Activated naive CD8-positive, alpha-beta T cell (primary cell): ENCODE results near the gene ACSF3.

Experiments used
- H3K27ac Mint-ChIP-seq: one replicate; pipeline ENCODE4 v1.8.0; 2021; ENCODE audit warnings: mixed read lengths
- H3K27me3 Mint-ChIP-seq: one replicate; pipeline ENCODE4 v1.8.0; 2021; ENCODE audit warnings: mixed read lengths
- H3K36me3 Mint-ChIP-seq: one replicate; pipeline ENCODE4 v1.8.0; 2021; ENCODE audit warnings: mixed read lengths
- H3K4me1 Mint-ChIP-seq: one replicate; pipeline ENCODE4 v1.8.0; 2021; ENCODE audit warnings: low read depth, mixed read lengths
- H3K4me3 Mint-ChIP-seq: one replicate; pipeline ENCODE4 v1.8.0; 2021; ENCODE audit warnings: mild to moderate bottlenecking, mixed read lengths
- H3K9me3 Mint-ChIP-seq: one replicate; pipeline ENCODE4 v1.8.0; 2021; ENCODE audit warnings: low read depth, mixed read lengths

The ACSF3 gene

DNA sequence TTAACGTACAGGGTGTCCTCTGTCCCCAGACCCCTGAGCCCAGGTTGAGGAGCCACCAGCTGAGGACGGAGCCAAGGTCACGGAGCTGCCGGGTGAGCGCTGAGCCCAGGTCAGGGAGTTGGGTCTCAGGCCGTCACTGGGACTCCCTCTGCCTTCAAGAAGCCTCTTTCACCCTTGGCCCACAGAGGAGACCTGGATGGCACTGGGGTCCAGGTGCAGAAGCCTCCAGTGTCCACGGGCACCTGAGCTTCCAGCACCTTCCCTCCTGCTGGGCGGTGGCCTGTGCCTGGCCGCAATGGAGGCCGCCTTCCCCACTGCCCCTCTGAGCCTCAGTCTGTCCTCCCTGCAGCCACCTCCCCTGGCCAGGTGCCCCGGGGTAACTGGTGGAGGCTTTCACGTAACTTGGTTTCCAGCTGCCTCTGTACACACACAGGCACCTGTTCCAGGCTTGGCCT lies 46.3 kb downstream of the ACSF3 start:
- Mint-ChIP-seq H3K9me3 (no peaks in the 10 kb centered on the region), H3K4me3 (no peak overlapping the region), H3K36me3 (no peaks in the 10 kb centered on the region), H3K27ac (no peak overlapping the region), H3K27me3 (no peaks in the 10 kb centered on the region), H3K4me1 (no peaks in the 10 kb centered on the region)

DNA sequence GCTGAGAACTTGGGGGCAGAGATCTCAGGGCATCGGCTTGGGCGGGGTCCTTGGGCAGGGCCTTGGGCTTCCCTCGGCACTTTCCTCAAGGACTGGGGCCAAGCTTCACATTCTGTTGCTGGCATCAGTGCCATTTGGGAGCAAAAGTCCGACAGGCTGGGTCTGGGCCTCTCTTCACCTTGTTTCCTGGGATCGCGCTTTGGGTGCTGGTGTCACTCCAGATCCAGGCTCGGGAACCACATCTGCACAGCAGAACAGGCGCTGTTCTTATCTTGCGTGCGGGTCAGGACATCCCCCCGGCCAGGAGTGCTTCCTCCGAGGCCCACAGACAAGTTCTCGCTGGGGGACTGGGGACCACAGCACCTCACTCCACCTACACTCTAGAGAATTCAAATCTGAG lies 46.7 kb downstream of the ACSF3 start:
- Mint-ChIP-seq H3K4me1 (no peaks in the 10 kb centered on the region), H3K36me3 (no peaks in the 10 kb centered on the region), H3K4me3 (no peak overlapping the region), H3K27ac (no peak overlapping the region), H3K27me3 (no peaks in the 10 kb centered on the region), H3K9me3 (no peaks in the 10 kb centered on the region)

DNA sequence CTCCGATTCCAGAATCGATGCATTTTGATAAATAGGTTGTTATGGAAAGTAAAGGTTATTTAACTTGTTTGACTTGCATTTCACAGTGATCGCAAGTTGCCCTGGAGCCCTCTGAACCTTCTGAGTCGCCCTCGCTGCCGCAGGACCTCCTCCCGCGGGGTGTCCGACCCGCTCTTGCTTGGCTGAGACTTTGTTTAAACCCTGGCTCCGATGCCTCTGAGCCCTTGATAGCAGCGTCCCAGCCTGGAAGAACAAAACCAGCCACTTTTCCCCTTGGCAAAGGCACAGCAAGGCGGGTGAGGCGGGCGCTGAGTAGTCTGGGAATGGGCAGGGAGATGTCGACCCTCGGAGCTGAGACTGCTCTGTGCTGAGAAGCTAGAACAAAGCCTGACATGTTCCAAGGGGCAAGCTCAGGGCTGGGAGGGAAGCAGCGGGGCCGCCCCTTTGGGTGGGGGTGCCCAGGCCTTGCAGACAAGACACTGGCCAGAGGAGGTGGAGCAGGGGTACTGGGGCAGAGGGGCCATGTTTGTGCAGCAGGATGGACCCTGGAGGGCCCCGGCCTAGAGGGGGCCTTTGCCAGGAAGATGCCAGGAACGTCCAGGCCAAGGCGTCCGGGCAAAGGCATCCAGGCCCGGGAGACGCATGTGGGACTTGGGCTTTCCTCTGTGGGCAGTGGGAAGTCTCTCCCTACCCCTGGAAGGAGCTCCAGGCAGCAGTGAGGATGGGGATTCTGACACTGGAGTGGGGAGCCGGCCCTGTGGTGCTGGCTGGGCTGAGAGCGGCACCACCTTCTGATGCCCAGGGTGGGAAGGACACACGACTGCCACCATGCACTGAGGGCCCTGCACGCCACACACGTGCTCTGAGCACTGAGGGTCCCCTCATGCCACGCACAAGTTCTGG lies 47.6 kb downstream of the ACSF3 start:
- Mint-ChIP-seq H3K4me1 (no peaks in the 10 kb centered on the region), H3K4me3 (no peak overlapping the region), H3K9me3 (no peaks in the 10 kb centered on the region), H3K36me3 (no peaks in the 10 kb centered on the region), H3K27ac (no peak overlapping the region), H3K27me3 (no peaks in the 10 kb centered on the region)

DNA sequence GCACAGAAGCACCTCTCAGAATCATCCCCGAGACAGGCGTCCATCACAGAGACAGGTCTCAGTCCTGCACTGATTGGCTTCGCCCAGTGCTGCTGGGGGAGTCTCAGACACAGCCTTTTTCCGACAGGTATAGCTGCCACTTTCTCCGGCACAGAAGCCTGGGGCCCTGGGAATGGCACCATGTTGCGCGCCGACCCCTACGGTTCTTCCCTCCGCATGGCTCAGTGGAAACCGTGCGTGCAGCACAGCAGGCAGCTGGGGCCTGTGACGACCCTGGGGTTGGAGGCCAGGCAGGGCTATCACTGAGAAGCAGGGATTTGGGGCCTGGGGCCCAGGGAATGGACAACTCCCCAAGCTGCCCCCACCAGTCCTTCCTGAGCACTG lies 48.2 kb downstream of the ACSF3 start:
- Mint-ChIP-seq H3K9me3 (no peaks in the 10 kb centered on the region), H3K36me3 (no peaks in the 10 kb centered on the region), H3K4me1 (no peaks in the 10 kb centered on the region), H3K4me3 (no peak overlapping the region), H3K27ac (no peak overlapping the region), H3K27me3 (no peaks in the 10 kb centered on the region)

DNA sequence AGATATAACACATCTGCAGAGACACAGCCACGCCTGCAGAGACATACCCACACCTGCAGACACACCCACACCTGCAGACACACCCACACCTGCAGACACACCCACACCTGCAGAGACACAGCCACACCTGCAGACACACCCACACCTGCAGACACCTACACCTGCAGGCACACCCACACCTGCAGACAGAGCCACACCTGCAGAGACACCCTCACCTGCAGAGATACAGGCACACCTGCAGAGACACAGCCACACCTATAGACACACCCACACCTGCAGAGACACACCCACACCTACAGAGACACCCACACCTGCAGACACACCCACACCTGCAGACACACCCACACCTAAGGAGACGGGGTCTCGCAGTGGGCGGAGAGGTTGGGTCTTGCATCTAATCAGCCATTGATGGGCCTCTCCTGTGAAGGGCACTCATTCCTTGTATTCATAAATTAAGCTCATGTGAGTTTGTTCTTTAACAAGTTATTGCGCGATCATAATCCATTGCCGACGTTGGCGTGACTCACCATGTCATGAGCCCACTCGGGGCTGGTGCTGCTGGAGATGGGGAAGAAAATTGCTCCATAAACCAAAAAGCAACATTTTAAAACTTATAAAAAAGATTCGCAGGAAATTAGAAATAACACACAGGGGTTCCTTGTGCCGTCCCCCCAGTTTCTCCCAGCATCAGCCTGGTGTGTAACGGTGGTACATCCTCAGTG lies 49.0 kb downstream of the ACSF3 start:
- Mint-ChIP-seq H3K27me3 (no peaks in the 10 kb centered on the region), H3K27ac (no peak overlapping the region), H3K9me3 (no peaks in the 10 kb centered on the region), H3K36me3 (no peaks in the 10 kb centered on the region), H3K4me3 (no peak overlapping the region), H3K4me1 (no peaks in the 10 kb centered on the region)

DNA sequence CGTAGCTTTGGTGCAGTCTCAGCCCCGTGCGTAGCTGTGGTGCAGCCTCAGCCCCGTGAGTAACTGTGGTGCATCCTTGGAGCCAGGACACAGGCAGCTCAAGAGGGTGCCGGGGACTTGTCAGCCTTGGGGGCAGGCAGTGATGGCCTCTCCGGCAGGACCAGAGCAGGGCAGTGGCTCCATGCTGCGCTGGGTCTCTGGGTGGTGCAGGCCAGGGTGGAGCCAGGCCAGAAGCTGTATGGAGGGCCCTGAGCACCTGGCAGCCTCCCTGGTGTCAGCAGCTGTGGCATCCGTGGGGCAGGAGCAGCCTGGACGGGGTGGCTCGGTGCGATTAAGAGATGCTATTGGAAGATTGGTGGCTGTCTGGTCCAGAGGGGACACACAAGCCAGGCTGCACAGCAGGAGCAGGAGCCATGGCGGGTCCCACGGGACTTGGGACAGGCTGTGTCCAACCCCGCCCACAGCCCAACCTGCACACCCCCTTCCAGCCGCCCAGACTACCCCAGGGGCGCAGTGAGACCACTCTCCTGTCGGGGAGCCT lies 49.6 kb downstream of the ACSF3 start:
- H3K9me3 Mint-ChIP-seq, result no peaks in the 10 kb centered on the region
- no peaks in the 10 kb centered on the region for H3K36me3 Mint-ChIP-seq
- no peak overlapping the region for H3K4me3 Mint-ChIP-seq
- H3K27ac Mint-ChIP-seq, result no peak overlapping the region
- no peaks in the 10 kb centered on the region for H3K4me1 Mint-ChIP-seq
- H3K27me3 Mint-ChIP-seq, result no peaks in the 10 kb centered on the region

DNA sequence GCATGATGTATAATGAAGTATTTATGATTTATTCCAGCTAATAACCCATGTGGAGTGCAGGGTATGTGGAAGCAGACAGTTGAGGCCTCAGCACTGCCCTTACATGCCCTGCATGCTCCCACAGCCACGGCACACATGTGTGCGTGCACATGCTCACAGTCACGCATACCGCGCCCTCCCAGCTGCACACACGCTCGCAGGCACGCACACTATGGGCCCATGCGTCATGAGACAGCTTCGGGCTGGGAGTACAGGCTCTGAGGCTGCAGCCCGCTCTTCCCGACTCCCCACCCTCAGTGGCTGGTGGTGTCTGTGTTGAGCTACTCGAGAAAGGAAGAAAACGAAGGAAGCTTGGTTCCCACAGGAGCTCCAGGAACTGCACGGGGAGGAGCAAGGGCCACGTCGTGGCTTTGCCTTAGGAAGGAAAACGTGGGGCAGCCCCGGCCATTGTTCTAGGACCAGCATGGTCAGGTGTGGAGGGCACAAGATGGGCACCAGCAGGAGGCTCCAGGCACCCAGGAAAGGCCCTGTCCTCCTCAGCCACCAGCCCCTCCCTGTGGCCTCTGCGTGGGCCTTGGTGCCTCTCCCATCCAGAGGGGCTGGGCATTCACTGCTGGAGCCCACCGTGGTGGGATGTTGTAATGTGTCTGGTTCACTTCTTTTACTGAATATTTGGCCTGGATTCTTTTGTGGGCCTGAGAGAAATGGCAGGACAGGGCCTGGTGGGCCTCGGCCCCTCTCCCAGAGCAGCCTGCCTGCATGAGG lies 50.4 kb downstream of the ACSF3 start:
- Mint-ChIP-seq H3K9me3 (peaks cover 4% of the 10 kb centered on the region), H3K4me1 (no peaks in the 10 kb centered on the region), H3K4me3 (no peak overlapping the region), H3K27me3 (no peaks in the 10 kb centered on the region), H3K36me3 (peaks cover 5% of the 10 kb centered on the region), H3K27ac (no peak overlapping the region)

DNA sequence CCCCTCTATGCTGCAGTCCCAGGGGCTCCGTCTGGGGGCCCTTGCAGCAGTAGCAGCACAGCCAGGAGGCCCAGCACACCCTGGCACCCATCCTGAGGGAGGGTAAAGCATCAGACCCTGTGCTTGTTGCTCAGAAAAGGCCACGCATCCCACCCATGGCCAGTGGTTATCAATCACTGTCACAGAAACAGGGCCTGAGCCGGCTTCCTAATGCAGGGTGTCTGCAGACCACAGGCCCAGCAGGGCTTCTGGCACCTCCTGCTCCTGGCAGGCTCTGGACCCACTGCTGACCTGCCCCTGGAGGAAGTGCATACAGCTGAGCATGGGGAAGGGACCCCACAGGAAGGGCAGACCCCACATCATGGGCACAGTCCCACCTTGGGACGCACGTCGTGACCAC lies 51.0 kb downstream of the ACSF3 start:
- peaks cover 9% of the 10 kb centered on the region for H3K36me3 Mint-ChIP-seq
- H3K27ac Mint-ChIP-seq, result no peak overlapping the region
- no peaks in the 10 kb centered on the region for H3K27me3 Mint-ChIP-seq
- no peaks in the 10 kb centered on the region for H3K4me1 Mint-ChIP-seq
- H3K9me3 Mint-ChIP-seq, result peaks cover 6% of the 10 kb centered on the region
- no peak overlapping the region for H3K4me3 Mint-ChIP-seq

DNA sequence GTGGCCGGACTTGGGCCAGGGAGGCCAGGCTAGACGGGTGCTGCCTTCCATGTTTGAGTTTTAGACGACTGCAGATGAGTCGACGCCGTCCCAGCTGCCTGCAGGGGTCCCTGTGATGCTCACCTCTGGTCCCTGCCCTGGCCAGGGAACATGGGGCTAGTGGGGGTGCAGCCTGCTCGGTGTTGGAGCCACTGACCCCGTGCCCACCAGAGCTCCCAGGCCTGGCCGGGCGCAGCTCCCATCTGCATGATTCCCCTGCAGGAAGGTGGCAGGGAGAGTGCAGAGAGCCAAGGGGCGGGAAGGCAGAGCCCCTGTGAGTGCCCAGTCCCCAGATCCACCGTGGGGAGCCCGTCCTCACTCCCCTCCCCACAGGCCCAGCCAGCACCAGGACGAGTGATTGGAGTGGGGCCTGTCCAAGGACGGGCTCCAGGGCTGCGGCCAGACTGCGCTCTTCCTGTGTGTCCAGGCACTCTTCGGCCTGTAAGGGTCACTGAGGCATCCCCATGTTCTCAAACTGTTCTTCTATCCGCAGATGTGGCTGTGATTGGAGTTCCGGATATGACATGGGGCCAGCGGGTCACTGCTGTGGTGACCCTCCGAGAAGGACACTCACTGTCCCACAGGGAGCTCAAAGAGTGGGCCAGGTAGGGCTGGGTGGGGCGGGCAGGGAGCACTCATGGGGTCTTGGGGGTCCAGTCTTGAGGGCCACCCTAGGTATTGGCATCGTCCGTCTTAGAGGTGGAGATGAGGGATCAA lies 51.9 kb downstream of the ACSF3 start:
- Mint-ChIP-seq H3K27me3 (no peaks in the 10 kb centered on the region), H3K27ac (no peak overlapping the region), H3K4me3 (no peak overlapping the region), H3K4me1 (no peaks in the 10 kb centered on the region), H3K9me3 (peaks cover 6% of the 10 kb centered on the region), H3K36me3 (peaks cover 9% of the 10 kb centered on the region)

DNA sequence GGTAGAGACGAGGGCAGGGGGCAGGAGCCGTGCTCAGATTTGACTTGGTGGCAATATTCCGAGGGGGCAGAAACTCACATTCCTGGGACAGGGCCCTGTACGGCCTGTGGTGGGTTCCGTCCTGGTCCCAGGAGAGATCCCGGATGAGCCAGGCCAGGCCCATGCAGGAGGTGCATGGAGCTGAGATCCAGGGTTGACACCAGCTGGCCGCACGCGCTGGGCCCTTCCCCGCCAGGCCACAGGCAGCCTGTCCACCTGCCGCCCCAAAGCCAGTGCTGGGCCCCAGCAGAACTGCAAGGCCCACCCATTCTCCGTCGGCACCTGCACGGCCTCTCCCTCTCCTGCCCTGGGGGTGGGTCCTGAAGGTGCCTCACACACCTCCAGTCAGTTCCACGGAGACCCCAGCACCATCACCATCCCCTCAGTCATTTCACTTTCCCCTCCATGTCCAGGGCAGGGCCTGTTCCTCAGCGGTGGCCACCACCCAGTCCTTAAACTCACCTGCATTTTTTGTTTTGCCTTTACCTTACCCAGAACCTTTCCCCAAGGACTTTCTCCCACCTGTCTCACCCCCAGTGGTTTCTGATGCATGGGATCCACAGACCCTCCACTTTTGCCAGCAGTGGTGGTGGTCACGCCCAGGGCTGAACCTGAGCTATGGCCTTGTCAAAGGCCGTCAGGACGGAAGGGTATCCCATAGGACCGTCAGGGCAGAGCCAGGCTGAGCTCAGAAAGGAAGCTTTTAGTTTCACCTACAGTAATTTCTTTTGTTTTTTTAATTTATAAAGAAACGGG lies 52.8 kb downstream of the ACSF3 start:
- Mint-ChIP-seq H3K9me3 (peaks cover 6% of the 10 kb centered on the region), H3K4me3 (no peak overlapping the region), H3K4me1 (no peaks in the 10 kb centered on the region), H3K27ac (peak overlapping the region; percentile 54), H3K36me3 (peaks cover 9% of the 10 kb centered on the region), H3K27me3 (no peaks in the 10 kb centered on the region)

DNA sequence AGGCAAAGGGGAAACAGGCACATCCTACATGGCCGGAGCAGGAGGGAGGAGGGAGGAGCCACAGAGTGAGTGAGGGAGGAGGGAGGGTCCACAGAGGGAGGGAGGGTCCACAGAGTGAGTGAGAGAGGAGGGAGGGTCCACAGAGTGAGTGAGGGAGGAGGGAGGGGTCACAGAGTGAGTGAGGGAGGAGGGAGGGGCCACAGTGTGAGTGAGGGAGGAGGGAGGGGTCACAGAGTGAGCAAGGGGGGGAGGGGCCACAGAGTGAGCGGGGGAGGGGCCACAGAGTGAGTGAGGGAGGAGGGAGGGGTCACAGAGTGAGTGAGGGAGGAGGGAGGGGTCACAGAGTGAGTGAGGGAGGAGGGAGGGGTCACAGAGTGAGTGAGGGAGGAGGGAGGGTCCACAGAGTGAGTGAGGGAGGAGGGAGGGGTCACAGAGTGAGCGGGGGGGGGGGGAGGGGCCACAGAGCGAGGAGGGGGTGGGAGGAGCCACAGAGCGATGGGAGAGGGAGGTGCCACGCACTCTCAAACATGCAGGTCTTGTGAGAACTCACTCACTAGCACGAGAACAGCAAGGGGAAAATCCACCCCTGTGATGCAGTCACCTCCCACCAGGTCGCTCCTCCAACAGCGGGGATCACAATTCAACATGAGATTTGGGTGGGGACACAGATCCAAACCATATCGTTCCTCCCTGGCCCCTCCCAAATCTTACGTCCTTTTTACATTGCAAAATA lies 53.6 kb downstream of the ACSF3 start:
- no peaks in the 10 kb centered on the region for H3K27me3 Mint-ChIP-seq
- H3K4me3 Mint-ChIP-seq, result no peak overlapping the region
- H3K9me3 Mint-ChIP-seq, result peaks cover 6% of the 10 kb centered on the region
- peak overlapping the region; percentile 8 for H3K27ac Mint-ChIP-seq
- no peaks in the 10 kb centered on the region for H3K4me1 Mint-ChIP-seq
- peaks cover 9% of the 10 kb centered on the region for H3K36me3 Mint-ChIP-seq

DNA sequence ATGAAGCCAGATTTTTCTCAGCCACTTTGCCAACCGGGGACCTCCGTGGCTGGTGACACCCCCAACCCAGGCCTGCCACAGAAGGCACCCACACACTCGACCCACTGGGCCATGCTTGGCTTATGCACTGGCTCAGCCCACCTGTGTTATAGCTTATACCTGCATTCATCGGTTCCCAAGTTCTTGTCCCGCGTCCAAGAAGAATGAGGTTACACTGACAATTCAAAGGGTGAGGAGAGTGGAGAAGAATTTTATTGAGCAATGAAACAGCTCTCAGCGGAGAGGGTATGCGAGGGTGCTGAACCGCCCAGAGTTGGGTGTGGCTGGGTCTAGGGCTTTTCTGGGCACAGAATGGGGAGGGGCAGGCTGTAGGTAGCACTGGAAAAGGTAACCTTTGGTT lies 55.7 kb downstream of the ACSF3 start:
- H3K4me3 Mint-ChIP-seq, result no peak overlapping the region
- H3K4me1 Mint-ChIP-seq, result no peaks in the 10 kb centered on the region
- peaks cover 9% of the 10 kb centered on the region for H3K36me3 Mint-ChIP-seq
- H3K9me3 Mint-ChIP-seq, result peaks cover 6% of the 10 kb centered on the region
- H3K27ac Mint-ChIP-seq, result no peak overlapping the region
- no peaks in the 10 kb centered on the region for H3K27me3 Mint-ChIP-seq

DNA sequence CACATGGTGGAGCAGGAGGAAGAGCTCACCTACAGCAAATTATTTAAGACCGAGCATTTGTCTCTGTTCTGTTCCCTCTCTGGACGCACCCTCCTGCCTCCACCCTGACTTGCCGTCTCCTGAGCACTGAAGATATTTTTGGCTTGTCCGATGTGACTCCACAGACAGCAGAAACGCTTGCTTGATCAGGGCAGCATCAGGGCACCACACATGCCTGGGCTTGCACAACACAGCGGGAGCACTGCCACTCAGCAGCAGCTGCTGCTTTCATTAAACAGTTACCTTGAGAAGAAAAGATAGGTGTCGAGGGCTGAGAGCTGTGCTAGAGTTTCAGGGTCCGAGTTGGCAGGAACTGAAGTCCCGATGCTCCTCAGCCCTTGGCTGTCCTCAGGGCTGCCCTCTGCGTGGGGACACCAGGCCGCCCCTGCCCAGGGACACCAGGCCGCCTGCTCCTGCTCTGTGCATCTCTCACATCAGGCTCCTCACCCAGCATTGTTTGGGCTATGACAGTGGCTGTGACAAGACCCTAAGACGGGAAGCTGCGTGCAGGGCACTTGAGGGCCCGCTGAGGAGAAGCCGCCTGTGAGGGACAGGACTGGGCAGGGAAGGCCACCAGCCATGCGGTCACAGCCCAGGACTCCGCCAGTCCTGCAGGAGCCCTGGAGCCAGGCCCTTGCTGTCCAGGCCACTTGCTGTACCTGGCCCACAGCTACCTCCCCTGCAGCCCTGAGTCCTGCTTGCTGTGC lies 56.6 kb downstream of the ACSF3 start:
- H3K27ac Mint-ChIP-seq, result no peak overlapping the region

More for the DNA sequence above, 56.6 kb downstream of the ACSF3 start:
- Mint-ChIP-seq H3K36me3 (peaks cover 9% of the 10 kb centered on the region), H3K27me3 (no peaks in the 10 kb centered on the region), H3K9me3 (peaks cover 6% of the 10 kb centered on the region), H3K4me3 (no peak overlapping the region), H3K4me1 (no peaks in the 10 kb centered on the region)
